Upper lobe of left lung (tissue), 4 donors: ENCODE results near the gene KLHL29.

Experiments used
- EP300 ChIP-seq, 4 donors: sonication (generic); formaldehyde crosslinking; IDR thresholded peaks; one replicate each; pipeline ENCODE4 v1.5.1; 2017; ENCODE audit warnings: antibody characterized with exemption in 4 of 4, control low read depth in 2 of 4
- POLR2A ChIP-seq, 4 donors: fragments of 450-650 bp; IDR thresholded peaks; one replicate each; pipeline ENCODE4 v1.5.1; 2016 to 2017; ENCODE audit warnings: antibody characterized with exemption in 4 of 4, mild to moderate bottlenecking in 2 of 4
- POLR2AphosphoS5 ChIP-seq, 2 donors: sonication (generic); formaldehyde crosslinking; IDR thresholded peaks; one replicate each; pipeline ENCODE4 v1.5.1; 2017; ENCODE audit warnings: antibody characterized with exemption in 2 of 2
- TF ChIP-seq, protein P1 (sequence below), 6 experiments: fragments of 450-650 bp in 4 of 6; fragments of 200-600 bp in 2 of 6; sonication (generic) in 2 of 6; IDR thresholded peaks; one replicate each; pipeline ENCODE4 v1.5.1; 2016 to 2019; ENCODE audit warnings: antibody characterized with exemption in 6 of 6

DNA sequence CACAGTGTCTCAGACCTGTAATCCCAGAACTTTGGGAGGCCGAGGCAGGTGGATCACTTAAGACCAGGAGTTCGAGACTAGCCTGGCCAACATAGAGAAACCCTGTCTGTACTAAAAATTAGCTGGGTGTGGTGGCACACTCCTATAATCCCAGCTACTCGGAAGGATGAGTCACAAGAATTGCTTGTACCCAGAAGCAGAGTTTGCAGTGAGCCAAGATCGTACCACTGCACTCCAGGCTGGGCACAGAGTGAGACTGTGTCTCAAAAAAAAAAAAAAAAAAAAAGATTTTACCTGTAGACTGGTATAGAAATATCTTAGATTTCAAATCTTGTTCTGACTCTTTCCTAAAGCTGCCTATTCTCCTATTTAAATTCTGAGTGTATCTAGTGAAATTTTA, 7.2 kb upstream of the KLHL29 start:
- TF ChIP-seq, protein P1, sequence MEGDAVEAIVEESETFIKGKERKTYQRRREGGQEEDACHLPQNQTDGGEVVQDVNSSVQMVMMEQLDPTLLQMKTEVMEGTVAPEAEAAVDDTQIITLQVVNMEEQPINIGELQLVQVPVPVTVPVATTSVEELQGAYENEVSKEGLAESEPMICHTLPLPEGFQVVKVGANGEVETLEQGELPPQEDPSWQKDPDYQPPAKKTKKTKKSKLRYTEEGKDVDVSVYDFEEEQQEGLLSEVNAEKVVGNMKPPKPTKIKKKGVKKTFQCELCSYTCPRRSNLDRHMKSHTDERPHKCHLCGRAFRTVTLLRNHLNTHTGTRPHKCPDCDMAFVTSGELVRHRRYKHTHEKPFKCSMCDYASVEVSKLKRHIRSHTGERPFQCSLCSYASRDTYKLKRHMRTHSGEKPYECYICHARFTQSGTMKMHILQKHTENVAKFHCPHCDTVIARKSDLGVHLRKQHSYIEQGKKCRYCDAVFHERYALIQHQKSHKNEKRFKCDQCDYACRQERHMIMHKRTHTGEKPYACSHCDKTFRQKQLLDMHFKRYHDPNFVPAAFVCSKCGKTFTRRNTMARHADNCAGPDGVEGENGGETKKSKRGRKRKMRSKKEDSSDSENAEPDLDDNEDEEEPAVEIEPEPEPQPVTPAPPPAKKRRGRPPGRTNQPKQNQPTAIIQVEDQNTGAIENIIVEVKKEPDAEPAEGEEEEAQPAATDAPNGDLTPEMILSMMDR (IDR thresholded peaks at IDR 0.05) = no peak
- TF ChIP-seq POLR2AphosphoS5 (IDR thresholded peaks at IDR 0.05) (no peak), POLR2A (IDR thresholded peaks at IDR 0.05) (no peak), EP300 (IDR thresholded peaks at IDR 0.05) (no peak)
